GM23248 (cell line): ENCODE results near the gene PRR19. TPM values are rescaled to one million over a fixed set of nuclear protein-coding genes. Genes with fewer than 3 reads are reported as not detected.

Source experiments
- DNase-seq: peaks from one replicate; pipeline ENCODE4 v3.0.0-alpha.2; 2015
- H2AFZ ChIP-seq: fragments of 200-600 bp; sonication (generic); 2 replicates; pipeline ENCODE4 v1.6.1; 2016; ENCODE audit warnings: antibody characterized with exemption
- H3F3A ChIP-seq: fragments of 200-600 bp; sonication (generic); 2 replicates; pipeline ENCODE4 v1.6.1; 2016; ENCODE audit warnings: mild to moderate bottlenecking, antibody characterized with exemption, mixed run types; ENCODE audit not compliant: insufficient read depth
- H3K27ac ChIP-seq: fragments of 200-600 bp; sonication (generic); 2 replicates; pipeline ENCODE4 v1.5.1; 2016; ENCODE audit warnings: mild to moderate bottlenecking
- H3K27me3 ChIP-seq: fragments of 200-600 bp; sonication (generic); replicated peaks from 2 replicates; pipeline ENCODE4 v1.6.1; 2016; ENCODE audit warnings: mild to moderate bottlenecking; ENCODE audit not compliant: insufficient read depth
- H3K36me3 ChIP-seq: fragments of 200-600 bp; sonication (generic); 2 replicates; pipeline ENCODE4 v1.6.1; 2016; ENCODE audit warnings: low read depth, mild to moderate bottlenecking
- H3K4me1 ChIP-seq: fragments of 200-600 bp; sonication (generic); 2 replicates; pipeline ENCODE4 v1.6.1; 2016; ENCODE audit warnings: mild to moderate bottlenecking; ENCODE audit not compliant: insufficient read depth
- H3K4me2 ChIP-seq: fragments of 200-600 bp; sonication (generic); one replicate; pipeline ENCODE4 v1.6.1; 2016; ENCODE audit warnings: mild to moderate bottlenecking; ENCODE audit not compliant: unreplicated experiment
- H3K4me3 ChIP-seq: fragments of 200-600 bp; sonication (generic); 2 replicates; pipeline ENCODE4 v1.5.1; 2016; ENCODE audit warnings: mild to moderate bottlenecking
- H3K79me2 ChIP-seq: fragments of 200-600 bp; sonication (generic); 2 replicates; pipeline ENCODE4 v1.6.1; 2016; ENCODE audit warnings: mild to moderate bottlenecking; ENCODE audit not compliant: insufficient read depth
- H3K9ac ChIP-seq: fragments of 200-600 bp; sonication (generic); 2 replicates; pipeline ENCODE4 v1.6.1; 2016; ENCODE audit warnings: mild to moderate bottlenecking
- H3K9me2 ChIP-seq: fragments of 200-600 bp; sonication (generic); 2 replicates; pipeline ENCODE4 v1.6.1; 2016; ENCODE audit warnings: mixed run types, mild to moderate bottlenecking, moderate library complexity; ENCODE audit not compliant: insufficient read depth
- H3K9me3 ChIP-seq: fragments of 200-600 bp; sonication (generic); one replicate; pipeline ENCODE4 v1.6.1; 2017; ENCODE audit warnings: low read depth
- H4K20me1 ChIP-seq: fragments of 200-600 bp; sonication (generic); 2 replicates; pipeline ENCODE4 v1.6.0; 2016; ENCODE audit not compliant: insufficient read depth
- EZH2 ChIP-seq: fragments of 200-600 bp; sonication (generic); IDR thresholded peaks from 2 replicates; pipeline ENCODE4 v1.6.1; 2018; ENCODE audit warnings: antibody characterized with exemption, mild to moderate bottlenecking; ENCODE audit not compliant: insufficient read depth, poor library complexity, severe bottlenecking
- EZH2phosphoT487 ChIP-seq: fragments of 200-600 bp; sonication (generic); IDR thresholded peaks from 2 replicates; pipeline ENCODE4 v1.6.1; 2018; ENCODE audit warnings: antibody characterized with exemption, moderate library complexity, mild to moderate bottlenecking, low read depth; ENCODE audit not compliant: insufficient read depth
- WGBS, 2 experiments: methylation state at CpG; one replicate each; pipeline ENCODE4 v1.1.6; 2015 to 2017; ENCODE audit warnings: low lambda C conversion rate in 2 of 2, low coverage in 1 of 2; ENCODE audit errors: missing lambda C conversion rate in 2 of 2; 5-methylcytosine and 5-hydroxymethylcytosine counted together
- in situ Hi-C: fragments of 300-500 bp; cut with MboI; formaldehyde crosslinking; loops from 2 replicates; pipeline ENCODE4 v1.15.0; 2020
- polyA plus RNA-seq: library from polyadenylated mRNA; unstranded; fragments of >200 nt; fragmentation: Nextera tagmentation; extraction: Ambion mirVana; gene quantifications from 2 replicates; pipeline ENCODE4 v1.2.1, GENCODE V29; 2016
- total RNA-seq: library from RNA; depleted of rRNA; stranded (reverse); fragments of >200 nt; shearing (Covaris generic); gene quantifications from 2 replicates; pipeline ENCODE4 v1.2.3, GENCODE V29; 2014

PRR19 gene
- total and polyA plus RNA-seq, 2 experiments from 2014 or later, result 1.1 TPM

DNA sequence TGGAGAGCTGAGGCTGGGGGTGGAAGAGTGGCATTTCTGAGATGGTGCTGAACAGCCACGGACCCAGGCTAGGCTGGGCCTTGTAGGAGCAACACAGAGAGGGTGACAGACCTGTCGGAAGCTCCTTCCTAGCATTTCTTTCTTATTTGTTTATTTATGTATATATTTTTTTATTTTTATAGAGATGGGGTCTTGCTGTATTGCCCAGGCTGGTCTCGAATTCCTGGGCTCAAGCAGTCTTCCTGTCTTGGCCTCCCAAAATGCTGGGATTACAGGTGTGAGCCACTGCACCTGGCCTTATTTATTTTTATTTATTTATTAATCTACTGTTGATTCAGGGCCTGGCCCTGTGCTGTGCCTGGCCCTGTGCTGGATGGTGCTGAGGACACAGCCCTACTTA, 26.4 kb upstream of the PRR19 start:
- in situ Hi-C loops, result no loop called here
- peaks cover 88% of the 10 kb centered on the region for H3K79me2 ChIP-seq

DNA sequence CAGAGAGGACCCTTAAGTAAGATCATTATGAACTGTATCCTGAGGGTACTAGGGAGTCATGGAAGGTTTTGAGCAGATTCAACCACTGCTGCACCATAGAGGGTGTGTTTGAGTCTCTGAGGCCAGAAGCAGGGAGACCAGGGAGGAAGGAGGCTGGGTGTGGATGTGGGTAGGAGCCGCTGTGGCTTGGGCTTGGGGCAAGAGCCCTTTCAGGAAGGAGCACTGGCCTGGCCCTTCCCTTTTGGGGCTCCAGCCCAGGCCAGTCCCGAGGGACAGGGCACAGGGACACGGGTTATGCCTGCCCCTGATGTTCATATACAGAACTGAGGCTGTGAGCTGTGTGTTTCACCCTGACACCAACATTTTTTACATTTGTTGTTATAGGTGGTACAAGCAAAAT, 25.6 kb upstream of the PRR19 start:
- Histone ChIP-seq H3K36me3 (no peaks in the 10 kb centered on the region), H3K4me1 (peaks cover 44% of the 10 kb centered on the region), H3K9ac (peak overlapping the region; percentile 38)

More for the DNA sequence above, 26.4 kb upstream of the PRR19 start:
- Histone ChIP-seq H3K4me2 (peak overlapping the region; percentile 20), H3K4me3 (no peak overlapping the region), H2AFZ (no peak overlapping the region), H3K9me3 (no peaks in the 10 kb centered on the region), H3K27me3 (no peaks in the 10 kb centered on the region), H3K4me1 (peaks cover 45% of the 10 kb centered on the region), H4K20me1 (no peaks in the 10 kb centered on the region), H3K36me3 (no peaks in the 10 kb centered on the region), H3F3A (peaks cover 18% of the 10 kb centered on the region), H3K9me2 (no peaks in the 10 kb centered on the region), H3K27ac (0 out of 2 replicates have a peak overlapping the region, but pooled peaks have one; percentile 62), H3K9ac (0 out of 2 replicates have a peak overlapping the region, but pooled peaks have one; percentile 38)
- DNase-seq, result no peak
- no peak for TF ChIP-seq EZH2
- no peak for TF ChIP-seq EZH2phosphoT487
- WGBS, 2 experiments, result 65 to 69% methylated on average over 3 of the region's 3 CpGs

DNA sequence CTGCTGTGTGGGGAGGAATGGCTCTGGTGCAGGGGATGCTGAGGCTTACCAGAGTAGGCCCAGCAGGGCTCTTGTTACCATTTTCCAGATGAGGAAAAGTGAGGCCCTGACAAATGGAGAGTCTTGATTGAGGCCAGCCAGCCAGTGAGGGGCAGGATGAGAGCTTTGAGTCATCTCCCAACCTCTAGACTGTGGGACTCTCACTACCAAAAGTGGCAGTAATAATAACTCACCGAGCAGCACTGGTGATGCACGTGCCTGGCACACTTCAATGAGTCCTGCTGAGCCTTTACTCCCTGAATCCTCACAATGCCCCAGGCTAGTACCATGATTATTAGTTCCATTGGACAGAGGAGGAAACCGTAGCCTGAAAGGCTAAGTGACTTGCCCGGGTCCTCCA, 25.1 kb upstream of the PRR19 start:
- Histone ChIP-seq H3K4me1 (peaks cover 46% of the 10 kb centered on the region), H3K9ac (peak overlapping the region; percentile 38), H3K27ac (peak overlapping the region; percentile 62), H3K27me3 (no peaks in the 10 kb centered on the region), H3K4me3 (no peak overlapping the region), H3K36me3 (no peaks in the 10 kb centered on the region), H3F3A (peaks cover 18% of the 10 kb centered on the region), H3K9me3 (no peaks in the 10 kb centered on the region), H3K4me2 (no peak overlapping the region), H4K20me1 (no peaks in the 10 kb centered on the region), H2AFZ (no peak overlapping the region), H3K9me2 (no peaks in the 10 kb centered on the region), H3K79me2 (peaks cover 84% of the 10 kb centered on the region)
- peak; percentile 77 for DNase-seq
- in situ Hi-C loops, result no loop called here
- TF ChIP-seq EZH2phosphoT487 (no peak), EZH2 (no peak)
- WGBS, 2 experiments, result 49 to 62% methylated on average over 4 of the region's 4 CpGs

More for the DNA sequence above, 25.6 kb upstream of the PRR19 start:
- WGBS, 2 experiments, result 67 to 70% methylated on average over 3 of the region's 3 CpGs
- TF ChIP-seq EZH2, result no peak
- TF ChIP-seq EZH2phosphoT487, result no peak
- H3F3A ChIP-seq, result peaks cover 17% of the 10 kb centered on the region
- H3K4me2 ChIP-seq, result no peak overlapping the region
- no peak for DNase-seq
- in situ Hi-C loops, result no loop called here
- H2AFZ ChIP-seq, result no peak overlapping the region
- H4K20me1 ChIP-seq, result no peaks in the 10 kb centered on the region
- H3K9me2 ChIP-seq, result no peaks in the 10 kb centered on the region
- no peaks in the 10 kb centered on the region for H3K9me3 ChIP-seq
- peaks cover 84% of the 10 kb centered on the region for H3K79me2 ChIP-seq
- H3K27me3 ChIP-seq, result no peaks in the 10 kb centered on the region
- H3K4me3 ChIP-seq, result no peak overlapping the region
- H3K27ac ChIP-seq, result peak overlapping the region; percentile 62

DNA sequence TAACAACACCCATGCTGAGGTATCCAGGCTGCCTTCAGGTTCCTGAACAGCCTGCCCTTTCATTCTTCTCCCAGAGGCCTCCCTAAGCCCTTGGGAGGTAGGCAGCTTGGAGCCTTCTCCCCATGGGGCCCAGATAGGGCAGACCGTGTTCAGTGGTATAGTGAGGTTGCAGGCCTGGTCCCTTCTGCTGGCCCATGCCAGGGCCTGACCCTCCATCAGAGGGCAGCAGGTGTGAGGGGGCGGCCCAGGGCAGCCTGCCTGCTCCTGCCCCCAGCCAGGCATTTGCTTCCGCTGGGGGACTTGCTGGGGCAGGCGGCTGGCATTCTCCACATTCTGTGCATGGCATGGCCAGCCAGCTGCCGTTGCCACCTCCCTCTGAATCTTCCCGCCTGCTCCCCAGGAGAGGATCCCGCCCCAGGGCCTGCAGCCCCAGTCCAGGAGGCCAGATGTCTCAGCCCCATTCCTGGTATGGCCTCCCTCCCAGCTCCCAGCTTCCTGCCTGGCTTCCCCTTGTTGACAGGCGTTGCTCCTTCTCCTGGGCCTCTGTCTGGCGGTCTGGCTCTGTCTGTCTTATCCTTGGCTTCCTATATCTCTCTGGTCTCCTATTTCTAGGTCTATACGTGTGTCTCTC, 24.0 kb upstream of the PRR19 start:
- Histone ChIP-seq H3K9me2 (no peaks in the 10 kb centered on the region), H3K79me2 (peaks cover 79% of the 10 kb centered on the region), H3K27ac (peak overlapping the region; percentile 62), H3K36me3 (no peaks in the 10 kb centered on the region), H2AFZ (no peak overlapping the region), H3K27me3 (no peaks in the 10 kb centered on the region), H3K4me1 (peaks cover 56% of the 10 kb centered on the region), H3K9me3 (no peaks in the 10 kb centered on the region), H3K4me3 (no peak overlapping the region), H3K4me2 (peak overlapping the region; percentile 86), H3K9ac (peak overlapping the region; percentile 80), H3F3A (peaks cover 26% of the 10 kb centered on the region), H4K20me1 (no peaks in the 10 kb centered on the region)
- WGBS, 2 experiments, result 44 to 63% methylated on average over 8 to 10 of the region's 10 CpGs
- in situ Hi-C loops, result no loop called here
- no peak for TF ChIP-seq EZH2
- TF ChIP-seq EZH2phosphoT487, result no peak
- peak; percentile 64 for DNase-seq
